H9 (cell line): ENCODE measurements around the gene RASL12. TPM values are rescaled to one million over a fixed set of nuclear protein-coding genes. Genes with fewer than 3 reads are reported as not detected.
A peak's percentile ranks its signal among the peaks of the same experiment; 100 is the strongest.

Experiments
- DNase-seq: peaks from one replicate; pipeline ENCODE4 v3.0.0-alpha.2; 2017
- H2AFZ ChIP-seq: one replicate; pipeline ENCODE4 v1.6.1; 2013; ENCODE audit warnings: mild to moderate bottlenecking, low read length, control low read depth, moderate library complexity
- H2AK5ac ChIP-seq: 2 replicates; pipeline ENCODE4 v1.6.1; 2013; ENCODE audit warnings: low read length, control low read depth, mixed read lengths; ENCODE audit not compliant: insufficient read length
- H2BK120ac ChIP-seq: one replicate; pipeline ENCODE4 v1.6.1; 2013; ENCODE audit warnings: low read depth, mild to moderate bottlenecking, low read length, control low read depth, inconsistent platforms; ENCODE audit not compliant: poor library complexity, severe bottlenecking
- H2BK12ac ChIP-seq: 2 replicates; pipeline ENCODE4 v1.6.1; 2013; ENCODE audit warnings: low read length, control low read depth, mixed read lengths, low read depth; ENCODE audit not compliant: insufficient read length
- H2BK15ac ChIP-seq: 2 replicates; pipeline ENCODE4 v1.6.1; 2013; ENCODE audit warnings: low read depth, low read length, control low read depth
- H2BK20ac ChIP-seq: one replicate; pipeline ENCODE4 v1.6.1; 2013; ENCODE audit warnings: low read depth, mild to moderate bottlenecking, low read length, control low read depth, inconsistent platforms; ENCODE audit not compliant: poor library complexity, severe bottlenecking
- H2BK5ac ChIP-seq: 2 replicates; pipeline ENCODE4 v1.6.1; 2013; ENCODE audit warnings: low read length, control low read depth, mixed read lengths; ENCODE audit not compliant: insufficient read length
- H3K14ac ChIP-seq: 2 replicates; pipeline ENCODE4 v1.6.1; 2013; ENCODE audit warnings: low read length, control low read depth; ENCODE audit not compliant: insufficient read depth
- H3K18ac ChIP-seq: 2 replicates; pipeline ENCODE4 v1.6.1; 2013; ENCODE audit warnings: low read depth, mild to moderate bottlenecking, mixed read lengths, low read length, control low read depth; ENCODE audit not compliant: insufficient read length
- H3K23ac ChIP-seq: 2 replicates; pipeline ENCODE4 v1.6.1; 2013; ENCODE audit warnings: low read length, control low read depth, mixed read lengths, low read depth; ENCODE audit not compliant: insufficient read length
- H3K23me2 ChIP-seq: 2 replicates; pipeline ENCODE4 v1.6.1; 2013; ENCODE audit warnings: low read depth, mild to moderate bottlenecking, mixed read lengths, low read length, control low read depth; ENCODE audit not compliant: insufficient read length, poor library complexity, severe bottlenecking
- H3K27ac ChIP-seq: 2 replicates; pipeline ENCODE4 v1.5.1; 2013; ENCODE audit warnings: low read length, control low read depth, mixed read lengths, low read depth; ENCODE audit not compliant: insufficient read length
- H3K27me3 ChIP-seq: 2 replicates; pipeline ENCODE4 v1.6.1; 2013; ENCODE audit warnings: low read length, control low read depth, inconsistent platforms; ENCODE audit not compliant: insufficient read depth
- H3K4ac ChIP-seq: 2 replicates; pipeline ENCODE4 v1.6.1; 2013; ENCODE audit warnings: low read depth, mild to moderate bottlenecking, control low read depth, inconsistent platforms, low read length, moderate library complexity
- H3K4me1 ChIP-seq: 2 replicates; pipeline ENCODE4 v1.6.1; 2013; ENCODE audit warnings: low read length, control low read depth, inconsistent platforms; ENCODE audit not compliant: insufficient read depth
- H3K4me2 ChIP-seq: 2 replicates; pipeline ENCODE4 v1.6.1; 2013; ENCODE audit warnings: low read length, control low read depth, mixed read lengths; ENCODE audit not compliant: insufficient read length, insufficient read depth
- H3K56ac ChIP-seq: 2 replicates; pipeline ENCODE4 v1.6.1; 2013; ENCODE audit warnings: low read depth, mild to moderate bottlenecking, mixed read lengths, low read length, control low read depth; ENCODE audit not compliant: insufficient read length
- H3K79me1 ChIP-seq: 2 replicates; pipeline ENCODE4 v1.6.1; 2013; ENCODE audit warnings: low read depth, mild to moderate bottlenecking, moderate library complexity, low read length, control low read depth, inconsistent platforms; ENCODE audit not compliant: insufficient read depth, poor library complexity, severe bottlenecking
- H3K79me2 ChIP-seq: 2 replicates; pipeline ENCODE4 v1.6.1; 2013; ENCODE audit warnings: low read length, control low read depth, inconsistent platforms; ENCODE audit not compliant: insufficient read depth
- H3K9ac ChIP-seq: 2 replicates; pipeline ENCODE4 v1.6.1; 2013; ENCODE audit warnings: low read length, control low read depth, mixed read lengths; ENCODE audit not compliant: insufficient read length; ENCODE audit errors: extremely low read depth
- H3K9me3 ChIP-seq: one replicate; pipeline ENCODE4 v1.6.1; 2013; ENCODE audit warnings: low read depth, low read length, inconsistent platforms; ENCODE audit not compliant: control insufficient read depth
- H3T11ph ChIP-seq: one replicate; pipeline ENCODE4 v1.6.1; 2013; ENCODE audit warnings: mild to moderate bottlenecking, low read length, control low read depth, inconsistent platforms
- H4K20me1 ChIP-seq: one replicate; pipeline ENCODE4 v1.6.1; 2013; ENCODE audit not compliant: control insufficient read depth, insufficient read length, insufficient read depth
- H4K5ac ChIP-seq: 2 replicates; pipeline ENCODE4 v1.6.1; 2013; ENCODE audit warnings: low read depth, mild to moderate bottlenecking, mixed read lengths, low read length, control low read depth; ENCODE audit not compliant: insufficient read length
- H4K8ac ChIP-seq: replicated peaks from 2 replicates; pipeline ENCODE4 v1.6.1; 2013; ENCODE audit warnings: low read length, control low read depth, mixed read lengths, low read depth; ENCODE audit not compliant: insufficient read length
- H4K91ac ChIP-seq: 2 replicates; pipeline ENCODE4 v1.6.1; 2013; ENCODE audit warnings: low read depth, mild to moderate bottlenecking, moderate library complexity, mixed read lengths, low read length, control low read depth; ENCODE audit not compliant: insufficient read length
- H3K27ac Mint-ChIP-seq, 3 experiments: 2 replicates in 2 of 3; 3 replicates in 1 of 3; pipeline ENCODE4 v1.8.0; 2020 to 2021; ENCODE audit warnings: mixed read lengths in 3 of 3, mild to moderate bottlenecking in 1 of 3, moderate library complexity in 1 of 3
- H3K27me3 Mint-ChIP-seq: 2 replicates; pipeline ENCODE4 v1.8.0; 2021; ENCODE audit warnings: low read depth, mild to moderate bottlenecking, moderate library complexity, mixed read lengths
- H3K36me3 Mint-ChIP-seq, 3 experiments: 2 replicates in 2 of 3; 3 replicates in 1 of 3; pipeline ENCODE4 v1.8.0; 2020 to 2021; ENCODE audit warnings: low read depth in 3 of 3, mixed read lengths in 3 of 3; ENCODE audit not compliant: insufficient read depth in 1 of 3
- H3K4me1 Mint-ChIP-seq, 2 experiments: 2 replicates each; pipeline ENCODE4 v1.8.0; 2020; ENCODE audit warnings: mixed read lengths in 2 of 2
- H3K4me3 Mint-ChIP-seq, 2 experiments: 2 replicates in 1 of 2; 3 replicates in 1 of 2; pipeline ENCODE4 v1.8.0; 2020 to 2021; ENCODE audit warnings: mild to moderate bottlenecking in 2 of 2, mixed read lengths in 2 of 2, moderate library complexity in 1 of 2
- H3K9me3 Mint-ChIP-seq, 2 experiments: 2 replicates in 1 of 2; 3 replicates in 1 of 2; pipeline ENCODE4 v1.8.0; 2020; ENCODE audit warnings: mild to moderate bottlenecking in 2 of 2, mixed read lengths in 2 of 2, moderate library complexity in 1 of 2
- CTCF ChIP-seq: fragments of 200-600 bp; sonication (generic); conservative IDR thresholded peaks from 3 replicates; pipeline ENCODE4 v1.8.0; 2021; ENCODE audit warnings: antibody characterized with exemption, mild to moderate bottlenecking
- WGBS: extraction: QIAGEN DNeasy Blood & Tissue Kit; methylation state at CpG from one replicate; pipeline ENCODE4 v1.1.7; 2013; ENCODE audit warnings: missing lambda C conversion rate, low lambda C conversion rate, mixed read lengths; ENCODE audit not compliant: insufficient read length; ENCODE audit errors: extremely low coverage; 5-methylcytosine and 5-hydroxymethylcytosine counted together
- long read RNA-seq: library from polyadenylated mRNA; unstranded; transcript quantifications from one replicate; pipeline ENCODE4 v2.0.0, GENCODE V29; 2020
- total RNA-seq: library from RNA; stranded (reverse); gene quantifications from 2 replicates; pipeline ENCODE4 v1.2.1, GENCODE V29; 2021

The RASL12 gene
- 7.5 and 7.7 TPM in 2 replicates for total RNA-seq
- long read RNA-seq, transcript RASL12-201 (5 exons, 2,640 nt): major isoform, 24 of 29 reads
- long read RNA-seq, partial matches to known transcripts: 0 of 29 reads
- long read RNA-seq, other reads (novel, unspliced or antisense): 4 of 29 reads

GRCh38 chr15:65067645-65068402 is at the start of gene RASL12:
RASL12 (minus strand) TSS chr15:65067991; CDS start chr15:65067835, 156 bp downstream.
- H3K4me1 ChIP-seq: peaks cover 5% of the 10 kb centered on the region
- no peak within 1 kb of the TSS for H3K23ac ChIP-seq
- no peak within 1 kb of the TSS for H2BK15ac ChIP-seq
- no CpG with 5 or more reads among the region's 66 CpGs for WGBS
- peaks cover 7% of the 10 kb centered on the region for H3K23me2 ChIP-seq
- no peak within 1 kb of the TSS for H4K5ac ChIP-seq
- Mint-ChIP-seq H3K27me3 (peaks cover 8% of the 10 kb centered on the region), H3K36me3 (peaks cover 0 to 3% (median 0%) of the 10 kb centered on the region in 3 experiments; a peak in 3 of 7 replicates), H3K27ac (peak within 1 kb of the TSS in 1 of 3 experiments; percentile 77; a peak in 2 of 7 replicates), H3K9me3 (peaks cover under 1 to 3% of the 10 kb centered on the region in 2 experiments; a peak in 3 of 5 replicates), H3K4me3 (peak within 1 kb of the TSS; percentile 74 to 85), H3K4me1 (peaks cover 36 to 37% of the 10 kb centered on the region in 2 experiments)
- H3K9ac ChIP-seq: peak within 1 kb of the TSS; percentile 16
- peak; percentile 66 for DNase-seq
- no peaks in the 10 kb centered on the region for H3K79me1 ChIP-seq
- no peak within 1 kb of the TSS for H2AFZ ChIP-seq
- H3T11ph ChIP-seq: no peak within 1 kb of the TSS
- H4K91ac ChIP-seq: no peak within 1 kb of the TSS
- H2BK20ac ChIP-seq: peak within 1 kb of the TSS; percentile 62
- H3K56ac ChIP-seq: no peak within 1 kb of the TSS
- H3K9me3 ChIP-seq: no peaks in the 10 kb centered on the region
- TF ChIP-seq CTCF: no peak
- H3K27ac ChIP-seq: no peak within 1 kb of the TSS
- no peak within 1 kb of the TSS for H2AK5ac ChIP-seq
- H3K4ac ChIP-seq: no peak within 1 kb of the TSS
- H3K4me2 ChIP-seq: peak within 1 kb of the TSS; percentile 78
- H2BK120ac ChIP-seq: no peak within 1 kb of the TSS
- H3K18ac ChIP-seq: peak within 1 kb of the TSS; percentile 62
- peak within 1 kb of the TSS; percentile 79; the same call in 1 of the 2 replicates for H3K14ac ChIP-seq
- no peaks in the 10 kb centered on the region for H4K20me1 ChIP-seq
- no peak within 1 kb of the TSS for H2BK5ac ChIP-seq
- H2BK12ac ChIP-seq: no peak within 1 kb of the TSS
- no peak within 1 kb of the TSS for H4K8ac ChIP-seq
- no peaks in the 10 kb centered on the region for H3K27me3 ChIP-seq
- no peaks in the 10 kb centered on the region for H3K79me2 ChIP-seq
